AG04449 (cell line): Measurements from ENCODE around the gene BHLHE23.

Source experiments
- CTCF ChIA-PET: fragments of 350-600 bp; formaldehyde crosslinking; extraction: SDS; loops from one replicate; lab custom pipeline; 2021; ENCODE audit warnings: antibody characterized with exemption; lab: Yijun Ruan, JAX
- POLR2A ChIA-PET: fragments of 400-600, 350-600 bp; formaldehyde crosslinking; extraction: SDS; loops from one replicate; lab custom pipeline; 2020; ENCODE audit warnings: antibody characterized with exemption, inconsistent platforms; lab: Yijun Ruan, JAX
- DNase-seq: peaks from one replicate; pipeline ENCODE4 v3.0.0-alpha.2; 2010; ENCODE audit warnings: low read depth, low spot score
- H3K4me3 ChIP-seq: 2 replicates; pipeline ENCODE4 v1.5.1; 2011; ENCODE audit warnings: low read depth, mild to moderate bottlenecking, control low read depth, low read length
- CTCF ChIP-seq: IDR thresholded peaks from one replicate; pipeline ENCODE4 v1.5.1; 2011; ENCODE audit warnings: mild to moderate bottlenecking, moderate library complexity, low read length, control low read depth, inconsistent platforms; ENCODE audit not compliant: insufficient read depth; ENCODE audit errors: missing control alignments

BHLHE23 gene

GRCh38 chr20:62986257-62986800 is 20.4 kb downstream of the BHLHE23 start:
- TF ChIP-seq CTCF = no peak
- no peak overlapping the region for H3K4me3 ChIP-seq
- CTCF ChIA-PET = no interaction called here
- no peak for DNase-seq
- POLR2A ChIA-PET = no interaction called here

GRCh38 chr20:62985444-62985778 is 21.4 kb downstream of the BHLHE23 start:
- no peak overlapping the region for H3K4me3 ChIP-seq
- ChIA-PET POLR2A (no interaction called here), CTCF (interaction anchor here (1.3 kb wide), 1 partner anchor 14 kb away, joined by 3 read pairs; no protein-coding TSS in a partner anchor)
- no peak for DNase-seq
- TF ChIP-seq CTCF = no peak

GRCh38 chr20:62984666-62985443 is 21.9 kb downstream of the BHLHE23 start:
- DNase-seq = no peak
- ChIA-PET POLR2A (no interaction called here), CTCF (interaction anchor here (1.3 kb wide), 1 partner anchor 14 kb away, joined by 3 read pairs; no protein-coding TSS in a partner anchor)
- no peak for TF ChIP-seq CTCF
- H3K4me3 ChIP-seq = no peak overlapping the region

- no peak for DNase-seq
- ChIA-PET CTCF (interaction anchor here (1.4 kb wide), 1 partner anchor 19 kb away, joined by 5 read pairs; no protein-coding TSS in a partner anchor), POLR2A (no interaction called here)
- H3K4me3 ChIP-seq = no peak overlapping the region
- no peak for TF ChIP-seq CTCF
Observed at GRCh38 chr20:62983210-62983609, 23.6 kb downstream of the BHLHE23 start.

- CTCF ChIA-PET = interaction anchor here (0.6 to 3.7 kb wide), 3 partner anchors 10 to 20 kb away, joined by 3 to 16 read pairs (median 5); no protein-coding TSS in a partner anchor
- no peak for DNase-seq
- TF ChIP-seq CTCF = no peak
- POLR2A ChIA-PET = no interaction called here
- H3K4me3 ChIP-seq = no peak overlapping the region
Observed at GRCh38 chr20:62982124-62983075, 24.4 kb downstream of the BHLHE23 start.
